Measurements from ENCODE around the gene RECK.

Gene RECK

DNA sequence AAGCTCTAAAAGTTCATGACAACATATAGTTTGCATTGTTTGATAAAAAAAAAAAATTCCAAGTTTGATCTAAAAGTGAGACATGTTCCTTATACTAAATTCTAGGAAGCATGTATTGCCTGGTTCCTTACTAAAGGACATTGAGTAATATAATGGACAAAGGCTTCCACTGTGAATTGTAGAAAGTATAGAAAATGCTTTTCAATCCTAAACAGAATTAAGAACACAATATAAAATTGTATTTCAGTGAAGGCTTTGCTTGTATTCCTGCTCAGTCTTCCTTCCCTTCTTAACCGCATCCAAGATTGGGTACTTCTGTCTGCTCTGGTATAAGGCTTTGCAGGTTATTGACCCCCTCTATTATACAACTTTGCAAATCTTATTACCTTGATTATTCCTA is 2.4 kb downstream of the RECK start:
- Mint-ChIP-seq H3K4me3 (no peak overlapping the region), H3K27me3 (no peaks in the 10 kb centered on the region), H3K27ac (no peak overlapping the region), H3K4me1 (peaks cover 54% of the 10 kb centered on the region), H3K9me3 (no peaks in the 10 kb centered on the region)
- ATAC-seq (no peak), DNase-seq (no peak)

DNA sequence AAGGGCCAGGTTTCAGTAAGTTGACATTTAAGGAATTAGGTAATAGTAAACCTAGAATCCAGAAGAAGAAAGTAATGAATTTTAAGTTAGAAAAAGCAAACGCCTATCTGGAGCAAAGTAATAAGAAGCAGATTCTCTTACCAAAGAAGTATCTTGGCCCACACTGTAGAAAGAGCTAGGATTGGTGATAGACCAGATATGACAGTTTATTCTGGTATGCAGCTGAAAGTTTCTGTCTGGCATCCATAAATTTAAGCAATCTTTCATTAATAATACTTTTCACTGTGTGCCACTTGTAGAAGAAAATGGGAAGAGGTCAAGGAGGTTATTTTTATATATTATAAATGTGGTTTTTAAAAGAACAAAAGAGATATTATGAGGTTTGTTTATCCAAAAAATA is 3.0 kb downstream of the RECK start:
- no peak overlapping the region for H3K27ac Mint-ChIP-seq
- DNase-seq (no peak), ATAC-seq (no peak)
- no peak overlapping the region for H3K4me3 Mint-ChIP-seq
- H3K4me1 Mint-ChIP-seq, result peaks cover 59% of the 10 kb centered on the region
- H3K27me3 Mint-ChIP-seq, result no peaks in the 10 kb centered on the region
- H3K9me3 Mint-ChIP-seq, result no peaks in the 10 kb centered on the region

DNA sequence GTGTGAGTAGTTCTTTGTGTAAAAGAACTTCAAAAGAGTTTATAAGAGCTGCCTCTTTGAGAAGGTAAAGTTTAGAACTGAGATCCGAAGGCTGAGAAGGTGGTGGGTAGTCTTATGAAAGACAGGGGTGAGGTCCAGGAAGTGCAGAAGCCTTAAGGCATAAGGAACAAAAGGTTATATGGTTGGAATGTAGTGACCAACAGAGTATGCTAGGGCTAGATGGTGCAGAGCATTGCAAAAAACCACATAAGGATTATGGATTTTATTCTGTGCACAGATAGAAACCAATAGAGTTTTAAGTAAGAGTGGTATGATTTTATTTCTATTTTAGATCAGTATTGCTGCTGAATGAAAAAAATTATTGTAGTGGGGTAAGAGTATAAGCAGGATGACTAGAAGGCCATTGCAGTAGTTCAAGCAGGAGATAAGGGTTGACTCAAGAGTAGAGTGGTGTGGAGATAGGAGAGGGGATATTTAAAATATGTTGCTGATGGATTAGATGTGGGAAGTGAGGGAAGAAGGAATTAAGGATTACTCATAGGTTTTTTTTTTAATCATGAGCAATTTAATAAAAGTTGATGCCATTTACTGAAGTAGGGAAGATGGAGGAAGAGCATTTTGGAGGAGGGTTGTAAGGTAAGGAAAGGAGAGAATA is 3.7 kb downstream of the RECK start:
- peaks cover 62% of the 10 kb centered on the region for H3K4me1 Mint-ChIP-seq
- H3K27me3 Mint-ChIP-seq, result no peaks in the 10 kb centered on the region
- DNase-seq (no peak), ATAC-seq (no peak)
- no peaks in the 10 kb centered on the region for H3K9me3 Mint-ChIP-seq
- no peak overlapping the region for H3K4me3 Mint-ChIP-seq
- no peak overlapping the region for H3K27ac Mint-ChIP-seq

DNA sequence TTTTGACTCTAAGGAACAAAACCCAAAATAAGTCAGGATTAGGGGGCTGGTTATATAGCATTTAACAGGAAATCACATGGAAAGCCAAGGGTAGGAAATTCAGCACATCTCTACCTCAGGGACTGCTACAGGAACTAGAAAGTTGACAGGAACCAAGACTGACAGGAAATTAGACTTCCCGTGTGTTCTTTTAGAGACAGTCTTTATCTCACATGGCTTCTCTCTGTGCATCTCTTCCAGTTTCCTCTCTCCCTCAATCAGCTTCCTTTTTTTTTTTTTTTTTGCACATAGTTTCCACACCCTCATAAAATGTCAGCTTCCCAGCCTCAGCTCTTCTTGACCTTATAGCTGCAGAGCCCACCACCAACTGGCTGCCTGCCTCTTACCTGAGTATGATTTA is 4.8 kb downstream of the RECK start:
- H3K4me1 Mint-ChIP-seq, result peaks cover 62% of the 10 kb centered on the region
- ATAC-seq (no peak), DNase-seq (no peak)
- peak overlapping the region in 1 of 2 donors; percentile 14 for H3K4me3 Mint-ChIP-seq
- H3K27me3 Mint-ChIP-seq, result no peaks in the 10 kb centered on the region
- H3K9me3 Mint-ChIP-seq, result no peaks in the 10 kb centered on the region
- H3K27ac Mint-ChIP-seq, result no peak overlapping the region

DNA sequence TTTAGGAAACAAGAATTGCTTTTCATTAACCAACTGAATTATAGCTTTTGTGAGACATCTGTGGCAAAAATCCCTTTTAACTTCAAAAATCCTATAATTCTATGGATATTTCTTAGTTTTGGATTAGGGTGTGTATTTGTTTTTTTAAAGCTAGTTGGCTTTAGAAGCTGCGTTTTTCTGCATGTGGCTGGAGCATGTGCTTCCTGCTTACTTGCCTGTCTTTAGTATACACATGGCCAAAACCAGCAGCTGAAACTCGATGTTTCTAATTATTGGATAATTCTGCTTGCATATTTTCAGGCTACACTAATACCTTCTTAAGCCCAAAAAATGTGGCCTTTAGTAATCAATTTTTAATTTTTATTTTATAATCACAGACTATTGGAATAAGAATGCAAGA is 8.9 kb downstream of the RECK start:
- no peak for ATAC-seq
- peaks cover 34% of the 10 kb centered on the region for H3K4me1 Mint-ChIP-seq
- H3K9me3 Mint-ChIP-seq, result no peaks in the 10 kb centered on the region

DNA sequence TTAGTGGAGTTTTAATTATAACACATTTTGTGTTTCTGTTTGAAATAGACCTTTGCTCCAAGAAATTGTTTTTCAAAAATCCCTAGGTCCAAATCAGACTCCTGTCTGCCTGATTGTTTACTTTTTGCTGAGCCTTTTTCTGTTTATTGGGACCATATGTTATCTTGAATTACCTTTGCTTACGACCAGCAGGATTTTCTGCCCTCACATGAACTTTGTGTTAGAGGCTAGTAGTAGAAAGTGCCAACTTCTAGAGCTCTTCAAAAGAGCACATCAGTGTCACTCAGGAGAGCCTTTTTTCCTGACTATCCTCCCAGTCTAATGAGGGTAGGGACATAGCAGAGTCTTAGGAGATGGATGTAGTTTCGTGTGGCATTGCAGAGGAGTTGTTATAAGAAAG is 10.2 kb downstream of the RECK start:
- Mint-ChIP-seq H3K9me3 (no peaks in the 10 kb centered on the region), H3K4me1 (peaks cover 23% of the 10 kb centered on the region), H3K4me3 (no peak overlapping the region), H3K27ac (no peak overlapping the region), H3K27me3 (no peaks in the 10 kb centered on the region)
- no peak for DNase-seq
- ATAC-seq, result no peak

More for the DNA sequence above, 8.9 kb downstream of the RECK start:
- Mint-ChIP-seq H3K27me3 (no peaks in the 10 kb centered on the region), H3K27ac (no peak overlapping the region), H3K4me3 (no peak overlapping the region)
- DNase-seq, result no peak

DNA sequence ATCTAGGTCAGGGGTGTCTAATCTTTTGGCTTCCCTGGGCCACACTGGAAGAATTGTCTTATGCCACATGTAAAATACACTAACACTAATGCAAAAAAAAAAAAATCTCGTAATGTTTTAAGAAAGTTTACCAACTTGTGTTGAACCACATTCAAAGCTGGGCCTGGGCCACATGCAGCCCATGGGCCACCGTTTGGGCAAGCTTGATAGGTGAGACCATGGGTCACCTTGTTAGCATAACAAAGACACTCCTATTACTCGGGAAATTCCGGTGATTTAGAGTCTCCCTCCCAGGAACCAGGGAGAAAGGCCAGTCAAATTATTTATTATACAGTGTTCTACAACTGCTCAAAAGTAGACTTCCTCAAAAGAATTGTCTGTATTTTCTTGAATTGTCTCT is 12.7 kb downstream of the RECK start:
- H3K27me3 Mint-ChIP-seq, result no peaks in the 10 kb centered on the region

DNA sequence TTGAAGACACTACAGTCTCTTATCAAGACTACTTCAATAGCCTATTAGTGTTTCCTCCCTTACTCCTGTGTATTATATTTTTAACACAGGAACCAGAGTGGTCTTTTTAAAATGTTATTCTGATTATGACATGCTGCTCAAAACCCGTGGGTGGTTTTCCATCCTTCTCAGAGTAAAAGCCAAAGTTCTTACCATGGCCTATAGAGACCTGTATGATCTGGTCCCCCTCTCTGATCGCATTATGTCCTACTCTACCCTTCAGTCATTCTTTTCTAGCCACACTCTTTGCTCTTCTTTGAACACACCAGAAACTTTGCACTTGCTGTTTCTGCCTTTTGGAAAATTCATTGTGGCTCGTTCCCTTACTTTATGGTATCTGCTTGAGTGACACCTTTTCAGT is 13.8 kb downstream of the RECK start:
- Mint-ChIP-seq H3K27ac (no peak overlapping the region), H3K27me3 (no peaks in the 10 kb centered on the region), H3K4me1 (no peaks in the 10 kb centered on the region), H3K4me3 (no peak overlapping the region), H3K9me3 (no peaks in the 10 kb centered on the region)
- DNase-seq (no peak), ATAC-seq (peak; percentile 66)

More for the DNA sequence above, 12.7 kb downstream of the RECK start:
- H3K27ac Mint-ChIP-seq, result no peak overlapping the region
- peaks cover 6% of the 10 kb centered on the region for H3K4me1 Mint-ChIP-seq
- ATAC-seq, result no peak
- H3K4me3 Mint-ChIP-seq, result no peak overlapping the region
- H3K9me3 Mint-ChIP-seq, result no peaks in the 10 kb centered on the region
- no peak for DNase-seq

DNA sequence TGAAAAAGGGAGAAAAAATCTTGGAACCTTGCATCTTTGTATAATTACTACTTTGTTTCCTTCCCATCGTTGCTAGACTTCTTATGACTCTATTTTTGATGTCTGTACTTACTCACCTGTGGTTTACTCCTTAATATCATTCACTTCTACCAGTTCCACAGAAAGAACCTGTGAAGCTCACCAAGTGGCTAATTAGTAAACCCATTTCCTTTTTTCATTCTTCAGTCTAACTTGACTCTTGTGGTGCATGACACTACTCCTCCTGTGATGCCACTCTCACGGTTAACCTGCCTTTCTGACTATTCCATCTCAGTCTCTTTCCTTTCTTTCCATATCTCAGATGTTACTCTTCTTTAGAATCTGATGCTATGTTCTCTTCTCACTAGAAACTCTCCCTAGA is 14.6 kb downstream of the RECK start:
- no peaks in the 10 kb centered on the region for H3K27me3 Mint-ChIP-seq
- DNase-seq (no peak), ATAC-seq (peak; percentile 89)
- H3K27ac Mint-ChIP-seq, result no peak overlapping the region
- H3K9me3 Mint-ChIP-seq, result no peaks in the 10 kb centered on the region
- no peak overlapping the region for H3K4me3 Mint-ChIP-seq
- H3K4me1 Mint-ChIP-seq, result no peaks in the 10 kb centered on the region

DNA sequence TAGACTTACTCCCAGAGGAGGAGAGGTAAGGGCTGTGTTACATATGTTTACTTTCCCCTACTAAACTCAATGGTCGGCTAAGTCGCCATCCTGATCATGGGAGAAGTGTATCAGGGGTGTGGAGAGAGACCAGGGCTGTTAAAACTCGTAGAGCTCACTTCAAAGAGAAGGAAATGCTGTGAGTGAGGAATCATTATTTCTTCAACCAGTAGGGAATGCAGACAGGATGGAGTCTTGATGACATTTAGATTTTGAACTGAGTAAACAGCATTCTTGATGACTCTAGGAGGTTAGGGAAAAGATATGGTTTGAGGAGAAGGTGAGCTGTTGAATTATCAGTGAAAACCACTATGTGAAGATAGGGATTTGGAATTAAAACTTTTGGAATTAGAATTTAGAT is 17.3 kb downstream of the RECK start:
- Mint-ChIP-seq H3K27ac (no peak overlapping the region), H3K9me3 (no peaks in the 10 kb centered on the region), H3K27me3 (no peaks in the 10 kb centered on the region), H3K4me3 (no peak overlapping the region), H3K4me1 (no peaks in the 10 kb centered on the region)
- no peak for DNase-seq
- no peak for ATAC-seq

DNA sequence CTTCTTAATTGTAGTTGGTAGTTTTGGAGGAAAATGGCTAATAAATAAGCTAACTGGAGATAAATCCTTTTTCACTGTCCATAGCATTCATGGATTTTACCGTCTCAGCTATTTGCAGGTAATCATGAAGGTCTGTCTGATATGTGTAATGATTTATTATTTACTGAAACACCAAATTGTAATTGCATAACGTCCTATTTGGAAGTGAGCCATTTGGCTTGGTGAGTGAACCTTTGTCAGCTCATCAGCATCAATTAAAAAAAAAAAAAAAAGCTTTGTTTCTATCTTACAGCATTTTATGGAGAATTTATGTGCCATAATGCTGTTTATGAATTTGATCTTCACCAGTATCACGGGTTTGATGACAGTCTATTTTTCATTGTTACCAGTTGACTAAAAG is 20.2 kb downstream of the RECK start:
- Mint-ChIP-seq H3K27ac (no peak overlapping the region), H3K9me3 (no peaks in the 10 kb centered on the region), H3K27me3 (no peaks in the 10 kb centered on the region), H3K4me3 (no peak overlapping the region), H3K4me1 (no peaks in the 10 kb centered on the region)
- DNase-seq (no peak), ATAC-seq (no peak)

DNA sequence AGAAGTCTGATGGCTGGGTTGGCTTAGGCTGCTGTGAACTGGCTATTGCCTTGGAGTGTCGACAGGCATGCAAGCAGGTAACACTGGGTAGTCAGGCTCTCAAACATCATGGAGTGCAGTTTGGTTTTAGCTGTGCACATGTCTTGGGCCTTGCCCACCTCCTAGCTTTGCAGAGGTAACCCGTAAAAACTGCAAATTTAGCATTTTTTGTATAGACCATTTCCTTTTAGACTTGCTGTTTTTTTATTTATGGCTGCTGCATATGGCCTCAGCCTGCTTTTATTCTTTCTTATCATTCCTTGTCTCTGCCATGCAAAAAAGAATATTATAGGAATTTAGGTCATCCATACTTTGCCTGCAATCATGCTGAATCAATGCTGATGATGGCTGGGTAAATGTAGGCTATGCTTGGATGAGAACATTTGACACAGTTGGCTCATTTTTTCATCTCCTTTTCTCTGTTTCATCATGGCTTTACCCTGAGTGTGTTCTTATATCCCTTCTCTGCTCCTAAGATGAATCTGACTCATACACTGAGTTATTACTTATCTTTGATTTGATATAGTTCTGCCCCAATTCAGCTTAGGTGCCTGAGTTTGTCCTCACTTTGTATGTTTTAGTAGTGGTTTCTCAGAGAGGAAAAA is 27.2 kb downstream of the RECK start:
- no peak for DNase-seq
- no peak overlapping the region for H3K4me3 Mint-ChIP-seq
- peaks cover 6% of the 10 kb centered on the region for H3K4me1 Mint-ChIP-seq
- H3K27me3 Mint-ChIP-seq, result no peaks in the 10 kb centered on the region
- no peak for ATAC-seq
- H3K9me3 Mint-ChIP-seq, result no peaks in the 10 kb centered on the region
- no peak overlapping the region for H3K27ac Mint-ChIP-seq

DNA sequence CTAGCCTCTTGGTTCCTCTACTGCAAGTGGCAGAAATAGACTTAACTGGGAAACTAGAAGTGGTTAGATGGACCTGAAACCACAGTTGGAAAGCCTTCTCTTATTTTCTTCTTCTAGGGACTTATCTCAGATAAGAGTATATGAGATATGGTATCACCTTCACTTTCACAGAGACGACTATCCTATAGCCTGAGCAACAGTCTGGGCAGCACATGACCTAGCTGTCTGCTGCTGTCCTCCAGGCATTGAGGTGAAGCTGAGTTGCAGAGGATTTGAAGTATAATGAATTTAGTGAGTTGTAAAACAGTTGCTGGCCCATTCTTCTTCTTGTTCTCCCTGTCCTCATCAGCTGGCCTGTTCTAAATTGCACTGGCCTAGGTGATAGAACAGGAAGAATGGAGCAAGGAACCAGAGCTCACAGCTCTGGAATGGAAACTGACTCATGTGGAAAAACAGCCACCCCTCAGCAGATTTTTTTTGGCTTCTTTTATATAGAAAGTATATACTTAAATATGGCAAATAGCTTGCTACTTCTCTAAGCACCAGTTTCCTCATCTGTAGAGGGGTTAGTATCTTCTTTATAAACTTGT is 27.8 kb downstream of the RECK start:
- no peak overlapping the region for H3K27ac Mint-ChIP-seq
- H3K9me3 Mint-ChIP-seq, result no peaks in the 10 kb centered on the region
- H3K4me1 Mint-ChIP-seq, result peaks cover 6% of the 10 kb centered on the region
- ATAC-seq, result no peak
- H3K4me3 Mint-ChIP-seq, result no peak overlapping the region
- H3K27me3 Mint-ChIP-seq, result no peaks in the 10 kb centered on the region
- no peak for DNase-seq

DNA sequence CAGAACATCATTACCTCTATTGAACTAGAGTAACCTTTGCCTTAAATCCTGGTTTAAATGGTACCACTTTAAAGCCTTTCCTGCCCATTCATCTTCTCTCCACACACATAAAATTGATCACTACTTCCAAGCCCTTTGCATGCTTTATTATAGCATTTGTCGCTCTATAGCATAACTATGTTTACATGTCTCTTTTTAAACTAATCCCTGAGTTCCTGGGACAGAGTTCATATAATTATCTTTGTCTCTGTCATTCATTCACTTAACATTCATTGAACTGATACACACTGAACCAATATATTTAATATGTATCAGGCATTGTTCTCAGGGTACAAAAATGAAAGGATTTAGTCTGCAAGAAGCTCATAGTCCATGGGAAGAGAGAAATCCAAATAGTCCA is 37.3 kb downstream of the RECK start:
- no peak overlapping the region for H3K27ac Mint-ChIP-seq
- no peaks in the 10 kb centered on the region for H3K4me1 Mint-ChIP-seq
- H3K27me3 Mint-ChIP-seq, result no peaks in the 10 kb centered on the region
- H3K4me3 Mint-ChIP-seq, result no peak overlapping the region
- DNase-seq (no peak), ATAC-seq (no peak)
- H3K9me3 Mint-ChIP-seq, result no peaks in the 10 kb centered on the region

DNA sequence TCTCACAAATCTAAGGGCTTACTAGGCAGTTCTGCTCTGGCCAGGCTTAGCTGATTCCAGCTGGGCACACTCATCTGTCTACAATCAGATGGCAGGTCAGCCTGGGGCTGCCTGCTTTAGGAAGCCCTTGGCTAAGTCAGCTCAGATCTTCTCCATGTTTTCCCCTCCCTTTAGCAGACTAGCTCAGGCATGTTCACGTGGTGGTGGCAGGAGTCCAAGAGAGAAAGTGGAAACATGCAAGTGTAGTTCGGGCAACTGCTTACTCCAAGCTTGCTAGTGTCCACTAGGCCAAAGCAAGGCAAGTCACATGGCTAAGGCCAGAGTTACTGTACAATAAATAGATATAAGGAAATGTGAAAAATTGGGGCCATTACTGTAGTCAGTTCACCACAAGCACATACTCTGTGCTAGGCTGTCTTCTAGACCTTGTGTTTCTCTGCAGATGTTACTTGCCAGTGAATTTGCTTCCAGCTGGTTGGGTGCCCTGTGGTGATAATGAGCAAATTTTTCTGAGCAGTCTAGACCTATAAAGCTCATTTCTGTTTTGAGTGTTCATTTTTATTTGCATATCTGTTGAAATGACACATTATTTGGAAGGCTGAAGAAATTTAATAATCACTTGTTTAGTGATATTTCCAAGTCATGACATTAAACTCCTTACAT is 38.3 kb downstream of the RECK start:
- H3K27ac Mint-ChIP-seq, result no peak overlapping the region
- H3K4me1 Mint-ChIP-seq, result no peaks in the 10 kb centered on the region
- H3K4me3 Mint-ChIP-seq, result no peak overlapping the region
- no peaks in the 10 kb centered on the region for H3K9me3 Mint-ChIP-seq
- DNase-seq (no peak), ATAC-seq (no peak)
- H3K27me3 Mint-ChIP-seq, result no peaks in the 10 kb centered on the region

DNA sequence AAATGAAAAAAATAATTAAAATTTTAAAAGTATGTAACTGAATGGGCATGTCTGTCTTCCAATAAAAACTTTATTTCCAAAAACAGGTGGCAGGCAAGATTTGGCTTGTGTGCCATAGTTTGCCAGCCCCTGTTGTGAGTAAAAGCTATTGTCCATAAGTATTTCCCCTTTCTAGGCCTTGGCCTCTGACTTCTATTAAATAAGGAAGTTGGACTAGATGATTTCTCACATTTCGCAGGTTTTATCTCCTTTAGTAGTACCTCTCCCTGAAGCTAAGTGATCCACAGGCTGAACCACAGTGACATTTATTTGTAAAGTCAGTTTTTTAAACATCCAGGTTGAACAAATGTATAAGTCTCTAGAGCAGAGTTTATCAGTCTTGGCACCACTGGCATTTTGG is 41.3 kb downstream of the RECK start:
- no peaks in the 10 kb centered on the region for H3K4me1 Mint-ChIP-seq
- no peak overlapping the region for H3K4me3 Mint-ChIP-seq
- H3K27me3 Mint-ChIP-seq, result no peaks in the 10 kb centered on the region
- no peak overlapping the region for H3K27ac Mint-ChIP-seq
- H3K9me3 Mint-ChIP-seq, result no peaks in the 10 kb centered on the region
- DNase-seq (no peak), ATAC-seq (no peak)
